ENCODE results near the gene SEPTIN12. TPM values are rescaled to one million over a fixed set of nuclear protein-coding genes. Genes with fewer than 3 reads are reported as not detected.

The SEPTIN12 gene
- total RNA-seq, 1 experiment from 2014 or later = not detected

DNA sequence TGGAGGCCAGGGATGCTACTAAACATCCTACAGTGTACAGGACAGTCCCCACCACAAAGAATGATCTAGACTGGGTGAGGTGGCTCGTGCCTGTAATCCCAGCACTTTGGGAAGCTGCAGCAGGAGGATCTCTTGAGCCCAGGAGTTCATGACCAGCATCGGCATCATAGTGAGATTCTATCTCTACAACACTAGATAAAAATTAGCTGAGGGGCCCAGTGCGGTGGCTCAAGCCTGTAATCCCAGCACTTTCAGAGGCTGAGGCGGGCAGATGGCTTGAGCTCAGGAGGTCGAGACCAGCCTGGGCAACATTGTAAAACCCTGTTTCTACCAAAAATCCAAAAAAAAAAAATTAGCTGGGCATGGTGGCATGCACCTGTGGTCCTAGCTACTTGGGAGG is 15.8 kb downstream of the SEPTIN12 start:
- DNase-seq (ENCODE audit: low read depth, low spot score) = no peak
- in situ Hi-C loops (cut with HindIII; ENCODE audit: low pct_unique_long_range_greater_than_20kb, low sequenced_read_pairs) = no loop called here
- ChIA-PET CTCF (interaction anchor here (0.6 to 0.7 kb wide), 3 partner anchors 16 to 140 kb away, joined by 3 to 4 read pairs (median 3); no protein-coding TSS in a partner anchor), POLR2A (no interaction called here)
- TF ChIP-seq POLR2AphosphoS5 (IDR thresholded peaks at IDR 0.05; ENCODE audit: low read depth, low read length) = no peak
- TF ChIP-seq TCF7L2 (IDR thresholded peaks at IDR 0.05; ENCODE audit: low read depth, low read length) = no peak
- TF ChIP-seq REST (IDR thresholded peaks at IDR 0.05; ENCODE audit: insufficient read depth in 1 of 2, low read depth in 2 of 2, low read length in 1 of 2) = no peak
- TF ChIP-seq CTCF (IDR thresholded peaks at IDR 0.05) = no peak
- no peak for TF ChIP-seq SIN3A (IDR thresholded peaks at IDR 0.05; ENCODE audit: borderline replicate concordance, insufficient read depth, low read depth, low read length)
- no peak overlapping the region for H3K27ac ChIP-seq (ENCODE audit: low read length)
- no peaks in the 10 kb centered on the region for H3K27me3 ChIP-seq (ENCODE audit: control insufficient read depth, insufficient read depth, low read length)
- H3K4me1 ChIP-seq (ENCODE audit: control insufficient read depth, insufficient read depth, low read length) = peaks cover 10% of the 10 kb centered on the region
- no peak overlapping the region for H3K4me3 ChIP-seq (ENCODE audit: low read depth in 2 of 2, low read length in 2 of 2)
- H3K9me3 ChIP-seq (ENCODE audit: control insufficient read depth, insufficient read depth, low read depth, low read length) = no peaks in the 10 kb centered on the region
- no TSS peak for BruUV-seq (replicated peaks)
- ATAC-seq = no peak
- no peaks in the 10 kb centered on the region for H3K36me3 ChIP-seq (ENCODE audit: control insufficient read depth, insufficient read depth, low read length)
- intact Hi-C loops (cut with micrococcal nuclease; ENCODE audit: unreplicated experiment) = no loop called here

- POLR2A ChIA-PET = no interaction called here
- H3K27ac ChIP-seq (ENCODE audit: low read length) = no peak overlapping the region
- no TSS peak for BruUV-seq (replicated peaks)
Observed at GRCh38 chr16:4771646-4772045, 16.5 kb downstream of the SEPTIN12 start.

More at GRCh38 chr16:4771646-4772045, 16.5 kb downstream of the SEPTIN12 start:
- Histone ChIP-seq H3K36me3 (ENCODE audit: control insufficient read depth, insufficient read depth, low read length) (no peaks in the 10 kb centered on the region), H3K4me1 (ENCODE audit: control insufficient read depth, insufficient read depth, low read length) (peaks cover 10% of the 10 kb centered on the region), H3K9me3 (ENCODE audit: control insufficient read depth, insufficient read depth, low read depth, low read length) (no peaks in the 10 kb centered on the region), H3K4me3 (ENCODE audit: low read depth in 2 of 2, low read length in 2 of 2) (no peak overlapping the region), H3K27me3 (ENCODE audit: control insufficient read depth, insufficient read depth, low read length) (no peaks in the 10 kb centered on the region)
- CTCF ChIA-PET = no interaction called here
- intact Hi-C loops (cut with micrococcal nuclease; ENCODE audit: unreplicated experiment) (no loop called here), in situ Hi-C loops (cut with HindIII; ENCODE audit: low pct_unique_long_range_greater_than_20kb, low sequenced_read_pairs) (no loop called here)
- no peak for DNase-seq (ENCODE audit: low read depth, low spot score)
- no peak for TF ChIP-seq CTCF (IDR thresholded peaks at IDR 0.05)
- TF ChIP-seq SIN3A (IDR thresholded peaks at IDR 0.05; ENCODE audit: borderline replicate concordance, insufficient read depth, low read depth, low read length) = no peak
- TF ChIP-seq REST (IDR thresholded peaks at IDR 0.05; ENCODE audit: insufficient read depth in 1 of 2, low read depth in 2 of 2, low read length in 1 of 2) = no peak
- no peak for TF ChIP-seq TCF7L2 (IDR thresholded peaks at IDR 0.05; ENCODE audit: low read depth, low read length)
- TF ChIP-seq POLR2AphosphoS5 (IDR thresholded peaks at IDR 0.05; ENCODE audit: low read depth, low read length) = no peak
- ATAC-seq = no peak

All from Panc1 (cell line).